ENCODE measurements around the gene CXCL6. TPM values are rescaled to one million over a fixed set of nuclear protein-coding genes. Genes with fewer than 3 reads are reported as not detected.

Gene CXCL6
- total RNA-seq, result 1.4 TPM

DNA sequence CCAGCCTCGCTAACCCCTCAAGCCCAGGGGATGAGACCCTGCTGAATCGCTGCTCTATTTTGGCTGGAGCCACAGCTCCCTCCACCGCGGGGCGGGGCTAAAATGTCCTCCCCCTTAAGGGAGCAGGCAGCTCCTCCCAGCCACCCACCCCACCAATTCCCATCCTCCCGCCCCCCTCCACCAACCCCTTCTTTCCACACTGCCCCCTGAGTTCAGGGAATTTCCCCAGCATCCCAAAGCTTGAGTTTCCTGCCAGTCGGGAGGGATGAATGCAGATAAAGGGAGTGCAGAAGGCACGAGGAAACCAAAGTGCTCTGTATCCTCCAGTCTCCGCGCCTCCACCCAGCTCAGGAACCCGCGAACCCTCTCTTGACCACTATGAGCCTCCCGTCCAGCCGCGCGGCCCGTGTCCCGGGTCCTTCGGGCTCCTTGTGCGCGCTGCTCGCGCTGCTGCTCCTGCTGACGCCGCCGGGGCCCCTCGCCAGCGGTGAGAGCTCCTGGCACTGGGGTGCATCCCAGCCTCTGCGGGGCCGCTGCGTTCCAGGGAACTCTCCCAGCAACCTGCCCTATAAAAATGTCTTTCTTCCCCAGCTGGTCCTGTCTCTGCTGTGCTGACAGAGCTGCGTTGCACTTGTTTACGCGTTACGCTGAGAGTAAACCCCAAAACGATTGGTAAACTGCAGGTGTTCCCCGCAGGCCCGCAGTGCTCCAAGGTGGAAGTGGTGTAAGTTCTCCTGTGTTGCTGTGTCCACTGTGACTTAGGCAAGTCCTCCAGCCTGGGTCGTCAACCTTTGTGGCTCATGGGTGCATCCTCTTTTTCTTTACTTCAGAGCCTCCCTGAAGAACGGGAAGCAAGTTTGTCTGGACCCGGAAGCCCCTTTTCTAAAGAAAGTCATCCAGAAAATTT is at the start of gene CXCL6:
TSS of gene CXCL6 (plus strand) at position 306 of the 907 bp plus-strand sequence. CDS start at position 379, 73 bp downstream.
- ATAC-seq, result peak; percentile 33

DNA sequence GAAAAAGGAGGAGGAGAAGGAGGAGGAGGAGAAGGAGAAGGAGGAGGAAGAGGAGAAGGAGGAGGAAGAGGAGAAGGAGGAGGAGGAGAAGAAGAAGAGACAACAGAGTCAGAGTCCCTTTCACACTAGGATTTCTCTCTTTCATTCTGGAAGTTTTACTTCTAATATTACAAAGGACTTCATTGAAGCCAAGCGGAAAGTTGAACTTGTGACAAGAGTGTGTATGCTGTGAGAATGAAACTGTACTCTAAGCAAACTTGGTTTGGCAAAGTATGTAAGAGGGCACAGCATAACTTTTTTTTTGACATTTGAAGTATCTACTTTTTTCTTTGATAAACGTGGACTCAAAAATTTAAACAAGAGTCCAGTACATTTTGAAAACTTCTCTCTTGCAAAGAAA is 48.1 kb upstream of the CXCL6 start:
- ATAC-seq, result no peak

DNA sequence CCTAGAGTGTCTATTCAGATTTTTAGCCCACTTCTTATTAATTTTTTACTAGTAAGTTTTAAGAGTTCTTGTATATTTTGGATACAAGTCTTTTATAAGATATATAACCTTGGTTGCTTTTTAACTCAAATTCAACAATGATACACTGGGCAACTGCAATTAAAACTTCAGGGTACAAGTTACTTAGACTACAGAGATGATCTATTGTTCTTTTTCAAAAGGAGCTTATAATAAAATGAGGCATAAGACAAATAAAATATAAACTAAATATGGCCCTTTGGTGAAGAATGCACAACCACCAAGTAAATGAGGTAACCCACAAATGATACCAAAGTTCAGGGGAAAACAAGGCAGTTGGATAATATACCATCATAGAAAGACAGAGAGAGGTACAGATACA is 37.6 kb upstream of the CXCL6 start:
- ATAC-seq, result no peak

DNA sequence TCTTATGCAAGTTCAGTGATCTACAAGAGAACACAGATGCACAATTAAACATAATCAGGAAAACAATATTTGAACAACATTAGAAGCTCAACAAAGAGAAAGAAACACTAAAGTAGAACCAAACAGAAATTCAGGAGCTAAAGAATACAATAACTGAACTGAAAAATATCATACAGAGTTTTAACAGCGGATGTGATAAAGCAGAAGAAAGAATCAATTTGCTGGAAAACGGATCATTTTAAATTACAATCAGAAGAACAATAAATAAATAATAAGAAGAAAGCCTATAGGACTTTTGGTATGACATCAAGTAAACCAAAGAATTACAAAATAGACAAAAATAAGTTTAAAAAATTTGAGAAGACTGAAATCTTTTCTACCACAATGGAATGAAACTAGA is 36.3 kb upstream of the CXCL6 start:
- no peak for ATAC-seq

DNA sequence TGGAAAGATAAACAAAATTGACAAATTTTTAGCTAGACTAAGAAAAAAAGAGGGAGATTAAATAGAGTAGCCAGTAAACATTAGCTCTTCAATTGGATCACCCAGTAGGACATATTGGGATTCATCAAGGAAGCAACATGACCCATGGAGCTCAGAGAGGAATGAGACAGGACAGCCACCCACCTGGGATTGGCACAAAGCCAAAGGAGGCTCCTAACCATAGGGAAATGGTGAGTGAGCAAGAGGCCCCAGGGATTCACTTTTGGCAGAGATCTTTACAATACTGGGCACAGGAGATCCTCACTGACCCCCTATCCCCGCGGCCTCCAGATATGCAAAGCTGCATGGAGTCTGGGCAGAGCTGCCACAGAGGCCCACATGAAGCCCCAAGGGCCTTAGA is 34.8 kb upstream of the CXCL6 start:
- no peak for ATAC-seq

DNA sequence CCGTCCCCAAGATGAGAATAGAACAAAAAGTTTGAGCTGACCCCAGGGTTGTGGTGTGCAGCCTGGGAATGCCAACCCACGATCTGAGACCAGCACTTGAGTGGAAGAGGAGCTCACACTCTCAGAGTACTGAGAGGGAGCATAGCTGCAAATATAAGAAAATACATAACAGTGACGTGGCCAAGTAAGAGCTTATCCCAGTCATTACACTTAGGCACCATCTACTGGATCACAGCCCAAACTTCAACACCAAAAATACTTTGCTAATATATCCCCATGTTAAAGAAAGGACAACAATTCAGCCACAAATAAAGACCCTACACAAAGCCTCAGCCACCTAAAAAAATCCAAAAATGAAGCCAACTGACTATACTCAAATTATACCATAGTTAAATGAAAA is 33.3 kb upstream of the CXCL6 start:
- ATAC-seq, result no peak

DNA sequence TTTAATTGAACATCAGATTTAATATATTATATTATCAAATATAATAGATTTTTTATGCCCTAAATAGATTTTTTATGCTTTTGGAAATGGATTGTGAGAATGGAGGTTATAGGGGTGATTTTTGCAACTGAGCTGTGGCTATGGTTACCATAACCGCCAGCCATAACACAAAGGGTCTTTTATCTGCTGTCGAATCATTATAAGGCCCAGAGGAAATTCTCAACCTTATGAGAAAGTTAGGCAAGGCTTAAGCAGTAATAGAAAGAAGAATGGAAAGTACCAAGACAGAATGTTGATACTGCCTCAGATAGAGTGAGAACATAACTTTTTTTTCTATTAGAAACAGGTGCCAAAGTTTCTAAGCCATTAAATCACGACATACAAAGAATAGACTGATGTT is 26.3 kb upstream of the CXCL6 start:
- no peak for ATAC-seq

DNA sequence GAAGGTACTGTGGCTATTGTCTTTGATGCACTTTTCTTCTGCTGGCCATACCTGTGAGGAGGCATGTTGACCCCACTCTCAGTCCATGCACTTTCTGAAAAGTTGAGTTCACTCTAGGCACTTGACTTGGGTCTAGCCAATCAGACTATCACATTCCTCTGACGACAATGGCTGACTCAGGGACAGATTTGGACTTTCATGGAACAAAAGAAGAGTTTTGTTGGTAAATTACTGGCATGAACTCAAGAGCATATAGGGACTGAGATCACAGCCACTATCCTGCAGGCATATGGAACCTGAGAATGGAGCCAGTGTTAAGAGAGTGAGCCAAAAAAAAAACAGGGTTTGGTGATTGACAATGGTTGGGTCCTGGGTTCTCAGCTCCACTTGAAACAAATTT is 24.6 kb upstream of the CXCL6 start:
- no peak for ATAC-seq

DNA sequence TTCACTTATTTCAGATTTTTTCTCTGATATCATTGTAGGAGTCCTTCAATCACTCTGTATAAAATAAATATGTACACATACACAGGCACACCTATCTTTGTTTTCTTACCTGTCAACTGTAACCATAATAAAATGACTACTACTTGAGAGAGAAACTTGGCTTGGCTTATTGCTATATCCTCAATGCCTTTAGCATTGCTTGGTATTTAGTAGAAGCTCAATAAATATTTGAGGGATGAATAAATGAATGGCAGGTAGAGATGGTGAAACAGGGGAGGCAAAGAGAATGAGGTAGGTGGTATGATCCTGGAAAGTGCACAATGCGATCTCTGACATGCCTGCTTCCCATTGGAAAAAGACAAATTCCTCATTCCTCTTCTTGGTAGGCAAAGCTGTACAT is 21.8 kb upstream of the CXCL6 start:
- peak; percentile 68 for ATAC-seq

DNA sequence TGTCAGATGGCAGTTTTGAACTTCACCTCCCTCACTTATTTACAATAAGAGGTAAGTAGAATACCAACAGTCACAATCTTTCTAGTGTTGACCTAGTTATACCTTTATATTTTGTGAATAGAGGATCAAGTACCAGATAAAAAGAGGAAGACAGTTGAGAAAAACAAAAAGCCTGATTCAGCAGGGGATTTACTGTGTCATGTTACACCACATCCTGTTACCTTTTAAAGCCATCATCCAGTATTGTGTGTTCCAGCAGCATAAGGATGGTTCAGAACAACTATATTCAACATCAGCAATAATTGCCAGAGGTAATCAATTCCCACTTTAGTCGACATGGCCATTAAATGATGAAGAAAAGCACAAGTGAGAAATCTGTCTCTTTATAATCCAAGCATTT is 21.3 kb upstream of the CXCL6 start:
- ATAC-seq, result peak; percentile 48

DNA sequence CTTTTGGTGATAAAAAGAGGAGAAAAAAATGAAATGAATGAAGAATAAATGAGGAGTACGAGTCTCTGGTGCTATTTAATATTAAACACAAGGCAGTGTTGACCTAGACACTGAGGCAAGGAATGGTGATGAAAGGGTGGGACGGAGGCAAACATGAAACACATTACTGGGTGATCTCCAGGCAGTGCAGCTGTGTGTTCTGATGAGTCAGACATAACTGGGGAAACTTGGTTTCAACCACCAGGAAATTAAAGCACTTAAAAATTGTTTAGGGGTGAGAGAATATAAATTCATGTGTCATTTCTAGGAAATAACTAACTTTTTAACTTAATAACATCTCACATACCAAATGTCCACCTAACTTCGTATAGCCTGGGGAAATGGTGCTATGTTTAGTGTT is 19.7 kb upstream of the CXCL6 start:
- ATAC-seq, result peak; percentile 80

DNA sequence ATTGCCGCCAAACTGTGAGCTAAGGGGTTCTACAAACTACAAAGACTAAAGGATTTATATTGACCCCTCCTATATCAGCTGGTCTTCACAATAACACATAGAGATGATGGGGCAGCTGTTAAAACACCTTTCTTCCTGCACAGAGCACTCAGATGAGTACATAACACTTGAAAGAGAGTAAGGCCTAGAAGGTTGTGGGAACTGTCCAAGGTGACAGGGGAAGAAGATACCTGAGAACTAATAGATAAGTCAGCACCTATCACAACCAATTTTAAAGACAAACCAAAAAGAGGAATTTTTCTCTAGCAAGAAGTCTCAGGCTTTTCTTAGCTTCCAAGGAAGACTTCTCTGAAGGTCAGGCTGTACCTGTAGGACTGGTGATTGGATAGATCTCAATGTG is 19.1 kb upstream of the CXCL6 start:
- ATAC-seq, result peak; percentile 25

DNA sequence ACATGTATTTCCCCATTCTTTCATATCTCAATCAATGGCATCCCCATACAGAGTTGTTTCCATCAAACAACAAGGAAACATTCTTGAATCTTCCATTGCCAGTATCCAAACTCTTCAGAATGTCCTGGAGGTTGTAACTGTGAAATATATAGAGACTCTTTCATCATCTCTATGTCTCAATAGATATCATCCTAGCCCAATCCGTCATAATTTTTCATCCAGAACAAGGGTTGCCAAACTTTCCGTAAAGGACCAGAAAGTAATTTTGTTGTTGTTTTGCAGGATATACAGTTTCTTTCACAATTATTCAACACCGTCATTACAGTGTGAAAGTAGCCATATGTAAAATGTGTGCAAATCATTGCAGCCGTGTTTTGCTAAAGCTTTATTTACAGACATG is 15.2 kb upstream of the CXCL6 start:
- ATAC-seq, result no peak

DNA sequence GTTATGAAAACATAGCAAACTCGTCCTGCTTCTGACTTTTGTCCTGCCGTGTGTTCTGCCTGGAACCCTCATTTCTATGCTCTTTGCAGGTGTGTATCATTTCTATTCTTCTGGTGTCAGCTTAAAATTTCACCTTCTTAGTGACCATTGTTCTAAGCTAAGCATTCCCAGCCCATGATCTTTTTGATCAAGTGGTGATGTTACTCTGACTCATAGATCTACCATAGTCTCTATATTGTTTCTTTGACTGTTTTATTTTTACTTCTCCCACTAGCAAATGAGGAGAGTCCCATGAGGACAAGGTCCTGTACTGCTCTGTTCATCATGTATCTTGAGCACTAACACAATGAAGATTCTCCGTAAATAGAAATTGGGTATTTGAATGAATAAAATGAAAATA is 14.1 kb upstream of the CXCL6 start:
- peak; percentile 60 for ATAC-seq

DNA sequence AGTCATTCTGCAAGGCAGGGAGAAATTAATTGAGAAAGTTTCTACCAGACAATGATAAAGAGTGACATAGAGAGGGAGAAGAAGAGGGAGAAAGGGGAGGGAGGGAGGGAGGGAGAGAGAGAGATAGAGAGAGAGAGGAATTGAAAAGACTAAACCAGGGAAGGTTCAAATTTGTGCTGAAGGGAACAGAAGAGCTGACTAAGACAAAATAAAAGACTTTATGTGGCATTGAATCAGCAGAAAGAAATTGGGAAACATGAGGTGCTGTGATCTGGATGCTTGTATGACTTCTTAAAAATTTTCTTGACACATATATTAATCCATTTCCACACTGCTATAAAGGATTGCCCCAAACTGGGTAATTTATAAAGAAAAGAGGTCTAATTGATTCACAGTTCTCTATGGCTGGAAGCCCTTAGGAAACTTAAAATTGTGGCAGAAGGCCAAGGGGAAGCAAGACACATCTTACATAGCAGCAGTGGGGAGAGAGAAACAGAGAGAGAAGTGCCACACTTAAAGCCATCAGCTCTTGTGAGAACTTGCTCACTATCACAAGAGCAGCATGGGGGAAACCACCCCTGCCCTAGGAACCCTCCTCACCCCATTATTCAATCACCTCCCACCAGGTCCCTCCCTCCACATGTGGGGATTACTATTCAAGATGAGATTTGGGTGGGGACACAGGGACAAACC is 13.5 kb upstream of the CXCL6 start:
- no peak for ATAC-seq

DNA sequence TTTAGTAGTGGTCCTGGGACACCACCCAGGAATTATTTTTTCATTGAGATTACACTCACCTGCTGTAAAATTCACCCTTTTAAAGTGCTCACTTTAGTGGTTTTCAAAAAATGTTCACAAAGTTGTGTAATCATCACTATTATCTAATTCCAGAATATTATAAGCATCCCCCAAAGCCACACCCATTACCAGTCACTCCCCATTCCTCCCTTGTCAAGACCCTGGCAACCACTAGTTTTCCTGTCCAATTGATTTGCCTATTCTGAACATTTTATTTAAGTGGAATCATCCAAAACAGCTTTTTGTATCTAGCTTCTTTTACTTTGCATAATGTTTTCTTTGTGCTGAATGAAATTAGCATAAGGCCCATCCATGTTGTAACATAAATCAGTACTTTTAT is 12.7 kb upstream of the CXCL6 start:
- ATAC-seq, result no peak

DNA sequence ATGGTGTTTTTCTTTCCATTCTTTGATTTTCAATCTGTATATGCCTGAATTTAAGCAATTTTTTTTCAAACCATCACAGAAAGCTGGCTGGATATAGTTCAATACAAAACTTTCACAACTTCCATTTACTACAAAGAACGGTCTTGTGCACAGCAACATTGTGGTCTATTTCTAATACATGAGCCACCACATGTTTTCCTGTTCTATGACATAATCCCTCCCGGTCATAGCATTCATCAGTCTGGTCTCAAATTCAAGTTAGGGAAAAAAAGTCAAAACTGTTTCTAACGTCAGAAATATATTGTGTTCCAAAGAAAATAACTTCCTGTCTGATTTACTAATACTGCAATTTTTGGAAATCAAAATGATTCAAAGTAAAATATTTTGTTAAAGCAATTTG is 7.5 kb upstream of the CXCL6 start:
- ATAC-seq, result no peak

DNA sequence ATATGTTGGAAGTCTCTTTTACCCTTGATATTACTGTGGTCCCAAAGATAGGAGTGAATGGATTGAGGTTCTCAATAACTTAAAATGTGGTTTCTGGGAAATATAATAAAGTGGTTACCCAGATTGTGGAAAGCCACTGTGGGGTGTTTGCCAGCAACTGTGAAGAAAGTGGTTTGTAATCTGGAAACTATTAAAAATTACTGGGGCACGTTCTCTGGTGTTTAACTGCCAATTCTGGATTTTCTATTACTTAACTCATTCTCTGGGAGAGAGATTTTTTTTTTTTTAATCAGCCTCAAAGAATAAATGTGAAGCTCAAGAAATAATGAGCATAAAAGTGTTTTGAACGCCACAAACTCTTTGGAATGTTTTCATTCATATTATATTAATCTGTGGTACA is 4.9 kb upstream of the CXCL6 start:
- no peak for ATAC-seq

DNA sequence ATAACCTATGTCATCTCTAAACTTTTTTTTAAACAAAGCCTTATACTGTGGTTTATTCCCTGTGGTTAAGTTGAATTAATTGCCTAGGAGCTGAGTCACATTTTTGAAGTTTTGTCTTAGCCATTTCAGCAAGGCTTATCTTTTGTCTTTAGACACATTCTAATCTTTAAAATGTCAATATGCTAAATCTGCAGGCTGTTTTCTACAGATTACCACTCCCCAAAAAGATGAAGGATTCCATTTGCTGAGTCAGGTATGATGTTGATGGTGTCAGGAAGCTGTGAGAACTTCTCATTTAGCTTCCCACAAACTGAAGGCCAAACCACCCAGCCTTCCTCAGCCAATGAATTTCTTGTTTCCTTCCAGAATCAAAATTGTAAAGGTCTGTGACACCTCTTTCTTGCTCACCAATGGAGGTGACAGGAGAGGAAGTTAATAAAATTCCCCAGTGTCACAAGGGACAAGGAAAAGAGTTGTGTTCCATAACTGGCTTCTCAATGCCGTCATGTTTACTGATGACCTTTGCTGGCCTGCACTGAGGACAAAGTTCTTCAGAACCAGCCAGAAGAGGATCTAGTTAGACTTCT is 3.7 kb upstream of the CXCL6 start:
- ATAC-seq, result no peak

DNA sequence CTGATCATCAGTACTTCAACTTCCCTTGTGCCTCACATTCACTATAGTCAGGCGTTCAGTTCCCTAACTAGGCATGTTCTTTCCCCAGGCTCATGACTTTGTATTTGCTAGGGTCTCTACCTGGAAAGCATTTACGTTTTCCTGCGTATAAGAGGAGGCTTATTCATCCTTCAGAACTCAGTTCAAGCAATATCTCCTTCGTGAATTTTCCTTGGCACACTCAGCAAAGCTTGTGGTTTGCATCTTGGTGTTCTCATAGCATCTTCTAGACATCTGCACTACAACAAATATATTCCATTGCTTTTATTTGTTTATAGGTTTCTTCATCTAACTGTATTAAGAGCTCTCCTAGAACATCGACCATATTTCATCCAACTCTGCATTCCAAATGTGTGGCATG is 2.6 kb downstream of the CXCL6 start:
- no peak for ATAC-seq

DNA sequence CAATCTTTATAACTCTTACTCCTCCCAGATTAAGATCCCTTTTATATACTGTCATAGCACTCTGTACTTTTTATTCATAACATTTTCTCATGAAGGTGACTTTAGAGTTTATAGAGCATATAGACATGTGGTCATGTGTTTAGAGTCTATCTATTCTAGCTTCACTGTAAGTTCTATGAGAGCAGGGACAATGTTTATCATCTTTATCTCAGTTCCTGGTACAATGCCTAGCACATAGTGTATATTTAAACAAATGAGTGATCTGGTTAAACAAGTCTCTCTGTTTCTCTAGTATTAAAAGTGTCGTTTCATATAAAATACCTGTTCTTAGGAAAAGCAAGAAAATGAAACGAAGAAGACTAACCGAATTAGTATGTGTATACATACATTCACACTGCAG is 3.2 kb downstream of the CXCL6 start:
- ATAC-seq, result no peak

DNA sequence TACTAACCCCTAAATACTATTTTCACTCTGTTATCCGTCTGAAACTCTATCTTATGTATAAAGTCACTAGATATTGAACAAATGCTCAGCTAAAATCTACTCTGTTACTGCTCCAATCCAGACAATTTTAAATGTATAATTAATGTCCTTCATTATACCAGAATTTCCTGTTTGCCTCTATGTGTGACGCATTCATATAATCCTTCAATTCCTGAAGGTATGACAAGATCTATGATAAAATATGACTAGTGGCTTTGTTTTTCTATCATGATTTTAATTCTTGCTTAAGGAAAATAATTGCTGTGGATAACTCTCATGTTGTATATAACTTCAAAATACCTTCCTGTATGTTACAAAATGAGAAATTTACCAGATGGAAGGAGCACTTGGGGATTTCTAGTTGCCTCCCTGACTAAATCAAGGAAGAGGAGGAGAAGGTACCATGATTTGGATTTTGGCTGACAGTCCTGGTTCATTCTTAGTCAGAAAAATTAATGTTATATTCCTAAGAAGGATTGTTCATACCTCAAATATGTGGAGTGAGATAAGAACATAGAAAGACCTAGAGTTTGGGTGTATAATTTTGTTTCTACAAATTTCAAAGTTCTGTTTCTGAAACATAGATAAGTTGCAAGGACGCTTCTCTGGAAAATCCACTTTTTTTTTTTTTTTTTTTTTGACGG is 4.9 kb downstream of the CXCL6 start:
- peak; percentile 78 for ATAC-seq

DNA sequence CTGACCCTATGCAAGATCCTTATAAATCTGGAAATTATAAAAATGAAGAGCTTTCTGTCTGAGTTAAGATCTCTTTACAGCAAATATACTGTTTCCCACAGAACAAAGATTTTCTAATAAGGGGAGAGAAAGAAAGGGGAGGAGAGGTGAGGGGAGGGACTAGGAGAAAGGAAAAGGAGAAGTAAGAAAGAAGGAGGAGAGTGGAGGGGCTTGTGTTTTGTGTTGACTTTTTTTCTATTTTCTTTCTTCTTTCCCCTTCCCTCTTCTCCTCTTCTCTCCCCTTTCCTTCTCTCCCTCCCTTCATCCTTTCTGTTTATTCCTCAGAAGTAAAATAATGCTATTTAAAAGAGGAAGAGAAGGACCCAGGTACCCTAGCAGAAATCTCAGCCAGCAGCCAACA is 6.2 kb downstream of the CXCL6 start:
- ATAC-seq, result no peak
